Thyroid gland (tissue), 4 donors: ENCODE results near the gene PPIC. TPM values are rescaled to one million over a fixed set of nuclear protein-coding genes. Genes with fewer than 3 reads are reported as not detected.

Experiments
- DNase-seq, 2 donors: peaks; one replicate each; pipeline ENCODE4 v3.0.0-alpha.2; 2019
- H3K27ac ChIP-seq, 3 donors: fragments of 200-600 bp; sonication (generic); 1 replicate in 2 of 3; 2 replicates in 1 of 3; pipeline ENCODE4 v1.5.1; 2016 to 2019; ENCODE audit warnings: mild to moderate bottlenecking in 1 of 3, moderate library complexity in 1 of 3
- H3K27me3 ChIP-seq: fragments of 200-600 bp; sonication (generic); one replicate; pipeline ENCODE4 v1.5.1; 2019
- H3K36me3 ChIP-seq, 2 donors: fragments of 200-600 bp; sonication (generic); one replicate each; pipeline ENCODE4 v1.5.1; 2016 to 2019
- H3K4me1 ChIP-seq, 2 donors: fragments of 200-600 bp; sonication (generic); one replicate each; pipeline ENCODE4 v1.5.1; 2017 to 2019
- H3K4me3 ChIP-seq, 3 donors: fragments of 200-600 bp; sonication (generic); replicated peaks in 1 of 3; 1 replicate in 2 of 3; 2 replicates in 1 of 3; pipeline ENCODE4 v1.5.1; 2016; ENCODE audit warnings: mild to moderate bottlenecking in 1 of 3
- H3K9me3 ChIP-seq: fragments of 200-600 bp; sonication (generic); one replicate; pipeline ENCODE4 v1.5.1; 2017
- POLR2A ChIP-seq, 2 donors: fragments of 450-650 bp; IDR thresholded peaks; one replicate each; pipeline ENCODE4 v1.6.1; 2017; ENCODE audit warnings: antibody characterized with exemption in 2 of 2, mild to moderate bottlenecking in 2 of 2, moderate library complexity in 1 of 2
- WGBS, 2 donors: methylation state at CpG; one replicate each; pipeline ENCODE4 v1.1.5; 2017; 5-methylcytosine and 5-hydroxymethylcytosine counted together
- intact Hi-C: fragments of 100-400 bp; cut with DNase I; formaldehyde crosslinking; loops from one replicate; pipeline ENCODE4 v1.15.1; 2023
- total RNA-seq, 4 donors: library from RNA; depleted of rRNA; stranded (reverse); fragments of >200 nt; gene quantifications; one replicate each; pipeline ENCODE4 v1.2.3, GENCODE V29; 2016
- TF ChIP-seq, protein P1 (sequence below), 6 experiments: fragments of 200-600 bp in 3 of 6; fragments of 450-650 bp in 3 of 6; sonication (generic) in 3 of 6; IDR thresholded peaks; one replicate each; pipeline ENCODE4 v1.5.1; 2016 to 2019; ENCODE audit warnings: antibody characterized with exemption in 6 of 6, mild to moderate bottlenecking in 2 of 6, inconsistent platforms in 1 of 6, moderate library complexity in 1 of 6

The PPIC gene
- total RNA-seq, 4 donors from 2014 or later = 28.3 to 122 (median 70.5) TPM

DNA sequence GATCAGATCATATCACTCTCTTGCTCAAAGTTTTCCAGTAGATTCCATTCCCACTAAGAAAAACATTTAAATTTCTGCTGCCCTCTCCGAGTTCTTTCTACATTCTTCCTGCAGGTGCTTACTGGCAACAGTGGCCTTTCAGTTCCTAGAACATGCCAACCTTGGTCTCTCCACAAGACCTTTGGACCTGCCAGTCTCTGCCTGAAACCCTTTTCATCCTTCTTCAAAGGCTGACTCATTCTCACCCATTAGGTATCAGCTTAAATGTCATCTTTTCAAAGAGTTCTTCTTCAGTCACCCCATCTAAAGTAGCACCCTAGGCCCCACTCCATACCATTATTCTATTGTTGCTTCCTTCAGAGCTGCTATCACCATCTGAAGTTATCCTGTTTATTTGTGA, 21.8 kb downstream of the PPIC start:
- H3K36me3 ChIP-seq = no peaks in the 10 kb centered on the region
- H3K27me3 ChIP-seq = no peaks in the 10 kb centered on the region
- no peaks in the 10 kb centered on the region for H3K9me3 ChIP-seq
- intact Hi-C loops = no loop called here
- WGBS, 2 donors = 94 to 98% methylated on average over 1 of the region's 1 CpG
- H3K4me1 ChIP-seq = no peaks in the 10 kb centered on the region
- DNase-seq = no peak
- H3K4me3 ChIP-seq = no peak overlapping the region
- H3K27ac ChIP-seq = no peak overlapping the region
- no peak for TF ChIP-seq POLR2A (IDR thresholded peaks at IDR 0.05)
- TF ChIP-seq, protein P1, sequence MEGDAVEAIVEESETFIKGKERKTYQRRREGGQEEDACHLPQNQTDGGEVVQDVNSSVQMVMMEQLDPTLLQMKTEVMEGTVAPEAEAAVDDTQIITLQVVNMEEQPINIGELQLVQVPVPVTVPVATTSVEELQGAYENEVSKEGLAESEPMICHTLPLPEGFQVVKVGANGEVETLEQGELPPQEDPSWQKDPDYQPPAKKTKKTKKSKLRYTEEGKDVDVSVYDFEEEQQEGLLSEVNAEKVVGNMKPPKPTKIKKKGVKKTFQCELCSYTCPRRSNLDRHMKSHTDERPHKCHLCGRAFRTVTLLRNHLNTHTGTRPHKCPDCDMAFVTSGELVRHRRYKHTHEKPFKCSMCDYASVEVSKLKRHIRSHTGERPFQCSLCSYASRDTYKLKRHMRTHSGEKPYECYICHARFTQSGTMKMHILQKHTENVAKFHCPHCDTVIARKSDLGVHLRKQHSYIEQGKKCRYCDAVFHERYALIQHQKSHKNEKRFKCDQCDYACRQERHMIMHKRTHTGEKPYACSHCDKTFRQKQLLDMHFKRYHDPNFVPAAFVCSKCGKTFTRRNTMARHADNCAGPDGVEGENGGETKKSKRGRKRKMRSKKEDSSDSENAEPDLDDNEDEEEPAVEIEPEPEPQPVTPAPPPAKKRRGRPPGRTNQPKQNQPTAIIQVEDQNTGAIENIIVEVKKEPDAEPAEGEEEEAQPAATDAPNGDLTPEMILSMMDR (IDR thresholded peaks at IDR 0.05) = no peak

DNA sequence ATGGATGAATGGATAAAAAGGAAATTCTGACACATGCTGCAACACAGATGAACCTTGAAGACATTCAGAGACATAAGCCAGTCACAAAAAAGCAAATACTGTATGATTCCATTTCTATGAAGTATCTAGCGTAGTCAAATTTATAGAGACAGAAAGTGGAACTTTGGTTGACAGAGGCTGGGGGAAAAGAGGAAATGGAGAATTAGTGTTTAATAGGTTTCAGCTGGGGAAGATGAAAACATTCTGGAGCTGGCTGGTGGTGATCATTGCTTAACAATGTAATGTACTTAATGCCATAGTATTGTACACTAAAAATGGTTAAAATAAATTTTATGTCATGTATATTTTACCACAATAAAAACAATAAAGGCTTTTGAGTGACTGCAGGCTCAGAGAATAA, 24.2 kb downstream of the PPIC start:
- H3K4me3 ChIP-seq = no peak overlapping the region
- TF ChIP-seq POLR2A (IDR thresholded peaks at IDR 0.05) = no peak
- TF ChIP-seq, protein P1 (IDR thresholded peaks at IDR 0.05) = no peak
- DNase-seq = no peak
- intact Hi-C loops = no loop called here
- WGBS, 2 donors = 93 to 96% methylated on average over 1 of the region's 1 CpG
- H3K36me3 ChIP-seq = no peaks in the 10 kb centered on the region
- no peak overlapping the region for H3K27ac ChIP-seq
- no peaks in the 10 kb centered on the region for H3K27me3 ChIP-seq
- H3K4me1 ChIP-seq = peaks cover 9 to 10% of the 10 kb centered on the region in 2 donors
- no peaks in the 10 kb centered on the region for H3K9me3 ChIP-seq

DNA sequence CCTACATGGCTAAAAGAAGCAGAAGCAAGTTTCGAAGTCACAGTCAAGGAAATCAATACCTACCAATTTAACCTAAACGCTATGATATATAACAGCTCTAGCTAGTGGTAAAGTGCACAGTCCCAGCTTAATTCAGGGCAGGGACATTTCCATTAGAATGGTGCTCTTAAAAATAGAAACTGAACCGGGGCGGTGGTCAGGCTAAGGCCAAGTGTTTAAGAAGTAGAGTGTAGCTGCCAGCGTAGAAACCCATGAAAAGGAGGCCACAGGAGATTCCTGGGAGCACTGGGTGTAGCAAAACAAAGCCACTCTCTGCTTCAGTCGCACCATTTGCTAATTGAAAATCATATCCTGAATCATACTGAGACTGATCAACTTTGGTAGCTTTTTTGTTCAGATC, 28.8 kb downstream of the PPIC start:
- 54 to 56% methylated on average over 6 of the region's 6 CpGs for WGBS, 2 donors
- no peaks in the 10 kb centered on the region for H3K27me3 ChIP-seq
- H3K4me3 ChIP-seq = no peak overlapping the region
- intact Hi-C loops = no loop called here
- peak overlapping the region; percentile 83 to 88 (median 84) for H3K27ac ChIP-seq
- no peaks in the 10 kb centered on the region for H3K36me3 ChIP-seq
- DNase-seq = peak; percentile 56 to 60
- H3K4me1 ChIP-seq = peaks cover 18% of the 10 kb centered on the region in 2 donors
- no peaks in the 10 kb centered on the region for H3K9me3 ChIP-seq
- TF ChIP-seq, protein P1 (IDR thresholded peaks at IDR 0.05) = no peak
- no peak for TF ChIP-seq POLR2A (IDR thresholded peaks at IDR 0.05)

DNA sequence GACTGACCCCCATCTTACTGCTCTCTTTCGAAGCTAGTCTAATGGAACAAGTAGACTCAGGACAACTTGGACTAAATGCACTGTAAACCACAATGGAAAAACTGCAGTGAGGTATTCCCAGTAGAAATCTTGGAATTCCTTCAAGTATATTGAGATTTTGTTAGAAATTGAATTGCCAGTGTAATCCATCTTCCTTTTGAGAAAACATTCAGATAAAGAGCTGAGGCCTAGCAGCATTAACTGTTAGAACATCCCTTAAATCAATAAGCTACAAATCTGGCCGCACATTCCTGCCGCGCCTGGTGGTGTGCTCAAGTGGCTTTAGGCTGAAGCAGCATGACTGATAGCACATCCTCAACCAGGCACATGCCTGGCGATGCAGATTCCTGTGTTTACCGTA, 29.3 kb downstream of the PPIC start:
- TF ChIP-seq POLR2A (IDR thresholded peaks at IDR 0.05) = no peak
- TF ChIP-seq, protein P1 (IDR thresholded peaks at IDR 0.05) = no peak
- Histone ChIP-seq H3K36me3 (no peaks in the 10 kb centered on the region), H3K4me3 (no peak overlapping the region), H3K4me1 (peaks cover 18% of the 10 kb centered on the region in 2 donors), H3K27me3 (no peaks in the 10 kb centered on the region), H3K9me3 (no peaks in the 10 kb centered on the region), H3K27ac (peak overlapping the region; percentile 83 to 88 (median 84))
- DNase-seq = peak; percentile 81 to 83
- 27 to 39% methylated on average over 6 of the region's 6 CpGs for WGBS, 2 donors
- intact Hi-C loops = no loop called here

DNA sequence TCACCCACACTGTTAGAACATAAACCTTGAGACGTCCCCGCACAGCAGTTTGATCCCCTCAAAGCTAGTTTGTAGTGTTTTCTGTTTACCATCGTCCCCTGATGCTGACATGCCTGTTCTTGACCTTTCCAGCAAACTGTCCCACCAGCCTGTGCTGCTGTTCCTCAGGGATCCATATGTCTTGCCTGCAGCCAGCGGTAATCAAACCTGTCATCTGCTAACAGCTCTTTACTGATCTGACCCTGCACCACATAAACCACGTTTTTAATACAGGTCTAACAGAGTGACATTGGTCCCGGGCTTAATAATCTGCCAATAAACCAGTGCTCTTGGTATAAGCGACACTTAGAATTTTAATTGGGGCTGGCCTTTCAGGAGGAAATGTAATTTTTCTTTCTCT, 34.7 kb downstream of the PPIC start:
- intact Hi-C loops = no loop called here
- 88% methylated on average over 7 of the region's 7 CpGs for WGBS, 2 donors
- H3K36me3 ChIP-seq = no peaks in the 10 kb centered on the region

More for the DNA sequence above, 34.7 kb downstream of the PPIC start:
- Histone ChIP-seq H3K27me3 (no peaks in the 10 kb centered on the region), H3K4me3 (no peak overlapping the region), H3K4me1 (peaks cover 4 to 5% of the 10 kb centered on the region in 2 donors), H3K27ac (no peak overlapping the region), H3K9me3 (no peaks in the 10 kb centered on the region)
- DNase-seq = no peak
- no peak for TF ChIP-seq POLR2A (IDR thresholded peaks at IDR 0.05)
- TF ChIP-seq, protein P1 (IDR thresholded peaks at IDR 0.05) = no peak
